ENCODE data around the gene ANO10.

DNA sequence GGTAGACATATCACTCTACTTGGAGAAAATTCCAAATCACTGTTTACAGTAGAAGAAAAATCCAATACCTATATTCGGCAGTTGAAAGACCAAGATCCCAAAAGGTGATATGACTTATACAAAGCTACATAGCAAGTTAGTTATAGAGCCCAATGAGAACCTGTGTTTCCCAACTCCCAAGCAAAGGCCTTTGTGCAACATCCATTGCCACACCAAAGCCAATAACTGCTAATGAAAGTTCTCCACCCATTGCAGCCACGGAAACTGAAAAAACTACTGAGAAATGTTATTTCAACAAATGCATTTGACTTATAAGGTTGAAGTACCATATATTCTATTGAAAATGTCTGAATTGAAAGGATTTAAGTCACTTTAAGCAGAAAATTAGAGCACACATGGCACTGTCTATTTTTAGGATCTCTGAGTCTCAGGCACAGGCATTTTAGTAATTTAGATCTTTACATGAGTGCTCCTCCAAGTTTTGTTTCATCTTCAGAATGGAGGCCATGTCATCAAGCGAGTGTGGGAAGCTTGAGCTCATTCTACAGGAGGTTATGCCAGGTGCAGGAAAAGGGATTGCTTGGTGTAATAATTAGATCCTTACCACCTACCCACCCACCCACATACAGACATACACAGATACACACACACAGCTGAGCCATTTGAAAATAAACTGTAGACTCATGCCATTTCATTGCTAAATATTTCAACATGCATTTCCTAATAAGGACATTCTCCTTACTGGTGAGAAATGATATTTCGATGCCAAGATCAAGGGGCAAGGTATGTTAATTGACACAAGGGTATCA lies 19.7 kb upstream of the ANO10 start:
- no peak for TF ChIP-seq POLR2A (IDR thresholded peaks at IDR 0.05)
- TF ChIP-seq, protein P1, sequence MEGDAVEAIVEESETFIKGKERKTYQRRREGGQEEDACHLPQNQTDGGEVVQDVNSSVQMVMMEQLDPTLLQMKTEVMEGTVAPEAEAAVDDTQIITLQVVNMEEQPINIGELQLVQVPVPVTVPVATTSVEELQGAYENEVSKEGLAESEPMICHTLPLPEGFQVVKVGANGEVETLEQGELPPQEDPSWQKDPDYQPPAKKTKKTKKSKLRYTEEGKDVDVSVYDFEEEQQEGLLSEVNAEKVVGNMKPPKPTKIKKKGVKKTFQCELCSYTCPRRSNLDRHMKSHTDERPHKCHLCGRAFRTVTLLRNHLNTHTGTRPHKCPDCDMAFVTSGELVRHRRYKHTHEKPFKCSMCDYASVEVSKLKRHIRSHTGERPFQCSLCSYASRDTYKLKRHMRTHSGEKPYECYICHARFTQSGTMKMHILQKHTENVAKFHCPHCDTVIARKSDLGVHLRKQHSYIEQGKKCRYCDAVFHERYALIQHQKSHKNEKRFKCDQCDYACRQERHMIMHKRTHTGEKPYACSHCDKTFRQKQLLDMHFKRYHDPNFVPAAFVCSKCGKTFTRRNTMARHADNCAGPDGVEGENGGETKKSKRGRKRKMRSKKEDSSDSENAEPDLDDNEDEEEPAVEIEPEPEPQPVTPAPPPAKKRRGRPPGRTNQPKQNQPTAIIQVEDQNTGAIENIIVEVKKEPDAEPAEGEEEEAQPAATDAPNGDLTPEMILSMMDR (IDR thresholded peaks at IDR 0.05), result no peak

Data from thyroid gland (tissue), 4 donors.